ENCODE measurements around the gene SSBP2. TPM values are rescaled to one million over a fixed set of nuclear protein-coding genes. Genes with fewer than 3 reads are reported as not detected.

SSBP2 gene
- total RNA-seq, 3 donors from 2014 or later = 17.5 to 77.9 (median 20.9) TPM

- Histone ChIP-seq H3K4me3 (no peak overlapping the region), H3K36me3 (ENCODE audit: low read depth) (no peaks in the 10 kb centered on the region), H3K9me3 (no peaks in the 10 kb centered on the region), H3K4me1 (ENCODE audit: low read depth) (no peaks in the 10 kb centered on the region)
- TF ChIP-seq, protein P1, sequence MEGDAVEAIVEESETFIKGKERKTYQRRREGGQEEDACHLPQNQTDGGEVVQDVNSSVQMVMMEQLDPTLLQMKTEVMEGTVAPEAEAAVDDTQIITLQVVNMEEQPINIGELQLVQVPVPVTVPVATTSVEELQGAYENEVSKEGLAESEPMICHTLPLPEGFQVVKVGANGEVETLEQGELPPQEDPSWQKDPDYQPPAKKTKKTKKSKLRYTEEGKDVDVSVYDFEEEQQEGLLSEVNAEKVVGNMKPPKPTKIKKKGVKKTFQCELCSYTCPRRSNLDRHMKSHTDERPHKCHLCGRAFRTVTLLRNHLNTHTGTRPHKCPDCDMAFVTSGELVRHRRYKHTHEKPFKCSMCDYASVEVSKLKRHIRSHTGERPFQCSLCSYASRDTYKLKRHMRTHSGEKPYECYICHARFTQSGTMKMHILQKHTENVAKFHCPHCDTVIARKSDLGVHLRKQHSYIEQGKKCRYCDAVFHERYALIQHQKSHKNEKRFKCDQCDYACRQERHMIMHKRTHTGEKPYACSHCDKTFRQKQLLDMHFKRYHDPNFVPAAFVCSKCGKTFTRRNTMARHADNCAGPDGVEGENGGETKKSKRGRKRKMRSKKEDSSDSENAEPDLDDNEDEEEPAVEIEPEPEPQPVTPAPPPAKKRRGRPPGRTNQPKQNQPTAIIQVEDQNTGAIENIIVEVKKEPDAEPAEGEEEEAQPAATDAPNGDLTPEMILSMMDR (IDR thresholded peaks at IDR 0.05) = no peak
- no peak for ATAC-seq
- intact Hi-C loops (cut with DNase I, micrococcal nuclease) = loop anchor here in 1 of 2 donors (10.0 kb wide), 2 partner anchors 418 to 798 kb away; no protein-coding TSS in a partner anchor
- no peak for DNase-seq
Measured at GRCh38 chr5:81426359-81427030, 324.4 kb downstream of the SSBP2 start.

DNA sequence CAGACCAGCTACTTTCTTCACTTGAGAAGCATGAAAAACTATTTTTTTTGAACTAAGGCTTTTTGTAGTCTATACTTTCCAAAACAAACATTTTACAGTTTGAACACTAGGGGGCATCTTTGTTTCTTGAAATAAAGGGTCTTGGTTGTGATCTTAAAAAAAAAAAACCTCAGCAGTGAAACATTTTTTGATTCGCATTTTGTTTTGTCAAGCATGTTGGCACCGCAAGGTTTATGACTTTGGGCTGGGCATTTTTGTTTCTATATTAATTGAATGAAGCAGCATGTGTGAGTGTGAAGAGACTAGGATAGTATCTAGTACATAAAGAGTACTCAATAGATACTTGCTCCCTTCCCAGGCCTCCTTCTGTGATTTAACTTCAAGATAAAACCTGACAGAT, 325.3 kb downstream of the SSBP2 start:
- no peaks in the 10 kb centered on the region for H3K36me3 ChIP-seq (ENCODE audit: low read depth)
- H3K4me3 ChIP-seq = no peak overlapping the region
- TF ChIP-seq, protein P1 (IDR thresholded peaks at IDR 0.05) = no peak
- no peaks in the 10 kb centered on the region for H3K4me1 ChIP-seq (ENCODE audit: low read depth)
- ATAC-seq (no peak), DNase-seq (no peak)
- H3K9me3 ChIP-seq = no peaks in the 10 kb centered on the region
- intact Hi-C loops (cut with DNase I, micrococcal nuclease) = loop anchor here in 1 of 2 donors (10.0 kb wide), 2 partner anchors 419 to 799 kb away; no protein-coding TSS in a partner anchor

DNA sequence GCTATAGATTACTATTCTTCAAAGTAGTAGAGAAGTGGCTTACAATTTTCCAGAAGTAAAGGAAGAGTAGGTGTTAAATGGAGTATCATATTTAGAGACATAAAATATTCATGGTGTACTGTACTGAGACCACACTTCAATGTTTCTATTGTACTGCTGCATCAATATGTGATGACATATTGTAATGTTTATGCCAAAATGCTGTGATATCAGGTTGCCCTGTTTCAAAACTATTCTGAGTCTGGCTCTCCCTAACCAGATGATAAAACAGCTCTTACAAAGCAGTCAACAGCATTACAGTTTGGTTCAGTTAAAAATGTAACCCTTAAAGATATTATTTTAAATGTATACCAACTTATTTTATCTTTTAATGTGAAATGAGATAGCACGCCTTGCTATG, 326.2 kb downstream of the SSBP2 start:
- Histone ChIP-seq H3K36me3 (ENCODE audit: low read depth) (no peaks in the 10 kb centered on the region), H3K4me1 (ENCODE audit: low read depth) (no peaks in the 10 kb centered on the region), H3K4me3 (no peak overlapping the region), H3K9me3 (no peaks in the 10 kb centered on the region)
- no peak for DNase-seq
- ATAC-seq = no peak
- TF ChIP-seq, protein P1 (IDR thresholded peaks at IDR 0.05) = no peak
- intact Hi-C loops (cut with DNase I, micrococcal nuclease) = loop anchor here in 1 of 2 donors (10.0 kb wide), 2 partner anchors 420 to 800 kb away; no protein-coding TSS in a partner anchor

DNA sequence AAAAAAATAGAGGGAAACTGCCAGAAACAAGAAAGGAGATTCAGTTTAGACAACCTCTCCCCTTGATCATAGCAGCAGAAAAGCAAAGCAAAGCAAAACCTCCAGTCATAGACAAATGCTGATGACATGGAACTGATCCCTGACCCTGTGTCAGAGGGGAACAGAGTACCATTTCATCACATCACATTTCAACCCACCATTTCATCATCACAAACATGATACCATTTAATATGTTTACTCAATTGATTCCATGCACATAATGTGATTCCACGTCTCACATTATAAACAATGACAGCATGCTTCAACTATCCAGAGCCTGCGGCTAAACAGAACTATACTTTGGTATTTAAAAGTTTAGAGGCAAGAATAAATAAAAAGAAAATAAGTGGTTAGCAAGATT, 328.2 kb downstream of the SSBP2 start:
- ATAC-seq (no peak), DNase-seq (no peak)
- TF ChIP-seq, protein P1 (IDR thresholded peaks at IDR 0.05) = no peak
- intact Hi-C loops (cut with DNase I, micrococcal nuclease) = loop anchor here in 1 of 2 donors (10.0 kb wide), 2 partner anchors 422 to 802 kb away; no protein-coding TSS in a partner anchor
- H3K36me3 ChIP-seq (ENCODE audit: low read depth) = no peaks in the 10 kb centered on the region
- no peaks in the 10 kb centered on the region for H3K9me3 ChIP-seq
- H3K4me3 ChIP-seq = no peak overlapping the region
- H3K4me1 ChIP-seq (ENCODE audit: low read depth) = no peaks in the 10 kb centered on the region

DNA sequence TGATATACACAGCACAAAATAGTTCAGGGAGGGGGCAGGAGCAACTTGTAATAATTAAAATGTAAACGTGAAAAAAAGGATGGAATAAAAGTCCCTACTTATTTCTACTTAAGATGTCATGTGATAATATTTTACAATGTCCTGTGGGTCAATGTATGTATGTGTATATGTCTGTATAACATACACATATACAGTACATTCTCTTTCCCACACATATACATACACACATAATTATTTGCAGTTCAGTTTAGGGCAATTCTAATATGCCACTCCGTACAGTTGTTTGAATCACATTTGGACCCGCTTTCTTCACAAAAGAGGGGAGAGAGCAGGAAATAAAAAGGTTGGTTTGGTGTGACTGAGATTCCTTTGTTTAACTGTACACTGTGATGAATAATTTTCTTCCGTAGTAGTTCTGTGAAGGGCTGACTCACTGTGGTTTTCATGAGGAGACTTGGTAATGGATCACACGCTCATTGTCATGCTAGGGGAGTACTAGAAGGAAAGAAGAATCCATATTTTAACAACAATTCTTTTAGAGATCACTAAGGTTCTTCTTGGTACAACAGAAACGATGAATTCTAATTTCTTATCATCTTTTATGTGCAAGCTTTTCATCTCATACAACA, 330.7 kb downstream of the SSBP2 start:
- TF ChIP-seq, protein P1 (IDR thresholded peaks at IDR 0.05) = no peak

More for the DNA sequence above, 330.7 kb downstream of the SSBP2 start:
- ATAC-seq (no peak), DNase-seq (no peak)
- no peaks in the 10 kb centered on the region for H3K36me3 ChIP-seq (ENCODE audit: low read depth)
- no peaks in the 10 kb centered on the region for H3K4me1 ChIP-seq (ENCODE audit: low read depth)
- H3K4me3 ChIP-seq = no peak overlapping the region
- no peaks in the 10 kb centered on the region for H3K9me3 ChIP-seq
- intact Hi-C loops (cut with DNase I, micrococcal nuclease) = loop anchor here in 1 of 2 donors (10.0 kb wide), 2 partner anchors 425 to 805 kb away; no protein-coding TSS in a partner anchor
